Liver (tissue), 3 donors: Measurements from ENCODE around the gene PDIA4.

Source experiments
- ATF3 ChIP-seq: IDR thresholded peaks from 2 replicates; pipeline ENCODE4 v1.6.1; 2016; ENCODE audit warnings: antibody characterized with exemption
- CTCF ChIP-seq: fragments of 150-350 bp; IDR thresholded peaks from 2 replicates; pipeline ENCODE4 v1.5.1; 2017; ENCODE audit warnings: improper control_type of control experiment, low read depth, low read length; ENCODE audit not compliant: missing input control
- EGR1 ChIP-seq, 2 donors: IDR thresholded peaks; 2 replicates each; pipeline ENCODE4 v1.6.1; 2016 to 2018; ENCODE audit warnings: antibody characterized with exemption in 2 of 2, low read depth in 2 of 2
- GABPA ChIP-seq, 2 donors: IDR thresholded peaks in 1 of 2; conservative IDR thresholded peaks in 1 of 2; 2 replicates each; pipeline ENCODE4 v1.6.1; 2016; ENCODE audit warnings: antibody characterized with exemption in 2 of 2, mild to moderate bottlenecking in 1 of 2, moderate library complexity in 1 of 2
- HNF4G ChIP-seq: IDR thresholded peaks from 2 replicates; pipeline ENCODE4 v1.6.1; 2016; ENCODE audit warnings: antibody characterized with exemption
- JUND ChIP-seq, 2 donors: IDR thresholded peaks; 2 replicates each; pipeline ENCODE4 v1.6.1; 2016; ENCODE audit warnings: antibody characterized with exemption in 2 of 2
- MAX ChIP-seq: IDR thresholded peaks from 2 replicates; pipeline ENCODE4 v1.6.1; 2016; ENCODE audit warnings: antibody characterized with exemption
- RAD21 ChIP-seq, 2 donors: IDR thresholded peaks; 2 replicates each; pipeline ENCODE4 v1.6.1; 2016; ENCODE audit warnings: antibody characterized with exemption in 2 of 2, mild to moderate bottlenecking in 2 of 2
- REST ChIP-seq: IDR thresholded peaks from 2 replicates; pipeline ENCODE4 v1.6.1; 2016; ENCODE audit warnings: antibody characterized with exemption, mild to moderate bottlenecking
- RXRA ChIP-seq, 2 donors: IDR thresholded peaks; 2 replicates each; pipeline ENCODE4 v1.6.1; 2017 to 2018; ENCODE audit warnings: antibody characterized with exemption in 2 of 2, mild to moderate bottlenecking in 1 of 2
- SP1 ChIP-seq: IDR thresholded peaks from 2 replicates; pipeline ENCODE4 v1.6.1; 2018; ENCODE audit warnings: antibody characterized with exemption, mild to moderate bottlenecking
- TAF1 ChIP-seq: conservative IDR thresholded peaks from 2 replicates; pipeline ENCODE4 v1.6.1; 2016; ENCODE audit warnings: antibody characterized with exemption, mild to moderate bottlenecking
- YY1 ChIP-seq: IDR thresholded peaks from 2 replicates; pipeline ENCODE4 v1.6.1; 2016; ENCODE audit warnings: antibody characterized with exemption, mild to moderate bottlenecking
- ZBTB33 ChIP-seq: IDR thresholded peaks from 2 replicates; pipeline ENCODE4 v1.6.1; 2016; ENCODE audit warnings: antibody characterized with exemption
- donor health status: healthy.
- donor health status: healthy.

GRCh38 chr7:149048805-149049204 is 20.5 kb upstream of the PDIA4 start:
- TF ChIP-seq CTCF: no peak
- no peak for TF ChIP-seq MAX
- no peak for TF ChIP-seq HNF4G
- no peak for TF ChIP-seq REST
- no peak for TF ChIP-seq ZBTB33
- TF ChIP-seq EGR1 (IDR thresholded peaks at IDR 0.05; ENCODE audit: low read depth in 2 of 2): no peak
- no peak for TF ChIP-seq ATF3
- no peak for TF ChIP-seq YY1
- no peak for TF ChIP-seq SP1
- TF ChIP-seq GABPA (IDR thresholded peaks at IDR 0.05 in 1 of 2, conservative IDR thresholded peaks at IDR 0.05 in 1 of 2): no peak
- no peak for TF ChIP-seq TAF1
- no peak for TF ChIP-seq RAD21 (IDR thresholded peaks at IDR 0.05)
- TF ChIP-seq RXRA (IDR thresholded peaks at IDR 0.05): no peak
- no peak for TF ChIP-seq JUND (IDR thresholded peaks at IDR 0.05)
